Hair follicular keratinocyte (primary cell): ENCODE results near the gene UBL5. TPM values are rescaled to one million over a fixed set of nuclear protein-coding genes. Genes with fewer than 3 reads are reported as not detected.

Experiments
- total RNA-seq: library from RNA; depleted of rRNA; stranded (reverse); fragments of >200 nt; gene quantifications from 2 replicates; pipeline ENCODE4 v1.2.3, GENCODE V29; 2015

UBL5 gene
- total RNA-seq, result 614 and 735 TPM in 2 replicates

DNA sequence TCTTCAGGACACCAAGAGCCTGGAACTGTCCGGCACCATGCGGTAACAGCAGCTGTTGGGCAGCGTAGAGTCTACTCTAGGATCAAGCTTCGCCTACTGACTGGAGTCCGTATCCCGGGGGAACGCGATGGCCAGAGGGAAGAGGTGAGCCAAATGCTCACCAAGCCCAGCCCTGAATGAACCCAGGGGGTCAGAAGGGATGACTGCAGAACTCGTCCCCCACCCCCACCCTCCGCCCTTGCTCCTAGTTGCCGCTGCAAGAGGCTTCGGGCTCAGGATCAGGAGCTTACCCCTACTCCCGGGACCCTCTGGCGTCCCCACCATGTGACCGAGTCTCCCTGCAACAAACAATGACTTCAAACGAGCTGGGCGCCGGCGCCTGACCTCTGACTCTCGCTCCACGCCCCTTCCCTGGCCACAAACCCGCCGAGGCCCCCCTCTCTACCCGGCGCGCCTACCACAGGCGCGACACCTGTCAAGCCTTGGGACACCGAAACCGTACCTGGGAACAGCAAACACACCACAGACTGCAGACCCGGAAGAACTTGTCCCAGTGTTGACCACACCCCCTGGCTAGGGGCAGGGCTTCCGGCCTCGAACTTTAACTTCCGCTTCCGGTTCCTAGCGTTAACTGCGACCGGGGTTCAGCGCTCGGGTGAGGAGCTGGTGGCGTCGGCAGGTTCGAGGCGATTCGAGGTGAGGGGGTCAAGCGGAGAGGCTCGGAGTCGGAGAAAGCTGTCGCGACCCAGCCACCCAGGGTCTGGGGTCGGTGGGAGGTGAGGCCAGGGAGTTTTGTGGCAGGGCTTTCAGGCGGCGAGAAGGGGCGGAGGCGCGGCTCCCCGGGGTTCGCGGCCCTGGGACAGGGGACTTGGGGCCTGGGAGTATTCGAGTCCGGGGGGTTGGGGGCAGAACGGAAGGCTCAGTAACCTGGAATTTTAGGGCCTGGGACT lies at the start of gene UBL5:
Gene UBL5, plus strand, starts transcription at position 630 of the 950 bp plus-strand sequence. CDS start 420 bp downstream, outside the sequence.

DNA sequence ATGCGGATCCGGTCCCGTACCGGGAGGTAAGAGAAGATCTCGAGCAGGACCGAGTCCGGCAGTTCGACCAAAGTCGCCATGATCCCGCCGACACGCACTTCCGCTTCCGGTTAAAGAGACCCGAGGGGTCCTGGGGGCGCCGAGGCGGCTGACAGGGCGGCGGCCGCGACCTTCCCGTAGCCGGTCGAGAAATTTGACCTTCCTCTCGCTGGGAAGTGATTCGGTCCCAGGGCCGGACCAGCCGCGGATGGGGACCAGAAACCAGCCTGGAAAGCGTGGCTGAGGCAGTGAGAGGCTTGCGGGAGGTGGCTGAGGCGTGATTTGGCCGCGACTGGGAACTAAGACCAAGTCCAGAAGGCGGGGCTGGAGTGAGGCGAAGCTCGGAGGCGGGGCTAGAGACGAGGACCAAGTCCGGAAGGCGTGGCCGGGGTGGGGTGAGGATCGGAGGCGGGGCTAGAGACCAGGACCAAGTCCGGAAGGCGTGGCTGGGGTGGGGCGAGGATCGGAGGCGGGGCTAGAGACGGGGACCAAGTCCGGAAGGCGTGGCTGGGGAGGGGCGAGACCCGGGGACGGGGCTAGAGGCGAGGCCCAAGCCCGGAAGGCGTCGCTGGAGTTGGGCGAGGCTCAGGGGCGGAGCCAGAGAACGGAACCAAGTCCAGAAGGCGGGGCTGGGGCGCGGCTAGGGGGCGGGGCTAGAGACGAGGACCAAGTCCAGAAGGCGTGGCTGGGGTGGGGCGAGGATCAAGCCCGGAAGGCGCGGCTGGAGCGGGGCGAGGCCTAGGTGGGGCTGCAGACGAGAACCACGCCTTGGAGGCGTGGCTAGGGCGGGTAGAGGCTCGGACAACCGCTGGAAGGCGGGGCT lies 8.8 kb upstream of the UBL5 start, which contains the start of gene FBXL12:
Gene FBXL12, minus strand, starts transcription at position 346 of the 862 bp plus-strand sequence. Its CDS starts 266 bp downstream, at position 80.

DNA sequence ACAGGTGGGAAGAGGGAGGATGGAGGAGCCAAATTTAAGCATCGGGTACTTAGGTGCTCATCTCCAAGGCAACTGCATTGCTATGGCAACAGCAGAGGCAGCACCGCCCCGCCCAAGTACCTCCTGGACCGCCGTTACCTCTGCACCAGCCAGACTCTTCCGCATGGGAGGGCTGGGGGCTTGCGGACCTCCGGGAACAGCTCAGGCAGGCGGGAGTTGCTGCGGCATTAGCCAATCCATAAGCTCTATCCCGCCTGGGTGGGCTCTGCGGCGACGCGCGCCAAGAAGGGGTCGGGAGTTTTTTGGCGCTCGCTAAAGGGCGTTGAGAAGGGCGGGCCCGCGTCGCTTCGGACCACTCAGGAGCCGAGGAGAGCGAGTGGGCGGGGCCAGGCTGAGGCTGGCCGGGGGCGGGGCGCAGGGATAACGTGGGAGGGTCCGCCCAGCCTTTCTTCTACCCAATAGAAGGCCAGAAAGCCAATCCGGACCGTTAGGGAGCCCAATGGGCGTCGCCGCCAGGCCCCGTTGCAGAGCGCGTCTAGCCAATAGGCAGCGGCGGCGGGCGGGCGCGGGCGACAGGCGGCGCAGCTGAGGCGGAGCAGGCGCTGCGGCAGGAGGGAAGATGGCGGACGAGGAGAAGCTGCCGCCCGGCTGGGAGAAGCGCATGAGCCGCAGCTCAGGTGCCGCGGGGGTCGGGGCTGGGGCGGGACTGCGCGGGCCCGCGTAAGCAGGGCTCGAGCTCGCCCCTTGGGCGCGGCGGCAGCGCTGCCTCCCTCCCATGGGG lies 7.2 kb downstream of the UBL5 start, which contains the start of gene PIN1:
Gene PIN1, plus strand, starts transcription at position 593 of the 781 bp plus-strand sequence. Its CDS starts 27 bp downstream, at position 620.

Other genes starting within 250 kb of the UBL5 start
- gene ZNF121, start 243.4 kb upstream of the UBL5 start, total RNA-seq, result 20.7 and 22.9 TPM in 2 replicates
- gene ZNF561, start 206.7 kb upstream of the UBL5 start, total RNA-seq, result 20.6 and 29.0 TPM in 2 replicates
- 18.8 and 19.1 TPM in 2 replicates for gene ZNF562, start 152.8 kb upstream of the UBL5 start, total RNA-seq
- gene ZNF846, start 59.2 kb upstream of the UBL5 start, total RNA-seq, result 8.0 and 10.7 TPM in 2 replicates
- 11.2 and 13.2 TPM in 2 replicates for gene FBXL12, start 8.8 kb upstream of the UBL5 start, total RNA-seq
- gene PIN1, start 7.4 kb downstream of the UBL5 start, total RNA-seq, result 98.3 and 102 TPM in 2 replicates
- 3.6 and 4.2 TPM in 2 replicates for gene OLFM2, start 108.6 kb downstream of the UBL5 start, total RNA-seq
- 0.62 and 4.9 TPM in 2 replicates for gene COL5A3, start 182.6 kb downstream of the UBL5 start, total RNA-seq
- not detected in 2 replicates for gene RDH8, start 185.6 kb downstream of the UBL5 start, total RNA-seq